ENCODE measurements around the gene MTOR.

DNA sequence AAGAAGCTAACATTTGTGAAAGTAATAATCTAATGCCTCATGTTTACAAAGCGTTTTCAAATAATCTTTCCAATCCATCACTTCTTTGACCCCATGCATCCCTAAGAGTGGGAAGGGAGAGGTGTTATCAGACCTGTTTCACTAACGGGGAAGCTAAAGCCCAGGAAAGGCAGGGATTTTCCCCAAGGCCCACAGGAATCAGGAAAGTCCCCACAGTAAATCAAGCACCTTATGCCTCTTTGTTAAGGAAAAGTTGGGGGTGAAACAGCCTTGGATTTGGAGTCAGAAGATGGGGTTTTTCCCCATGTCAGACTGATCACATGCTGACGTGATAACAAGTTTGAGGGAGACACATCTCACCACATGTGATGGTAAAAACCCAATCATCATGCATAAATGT is 93.1 kb downstream of the MTOR start:
- TF ChIP-seq POLR2A (IDR thresholded peaks at IDR 0.05), result no peak
- TF ChIP-seq, protein P1, sequence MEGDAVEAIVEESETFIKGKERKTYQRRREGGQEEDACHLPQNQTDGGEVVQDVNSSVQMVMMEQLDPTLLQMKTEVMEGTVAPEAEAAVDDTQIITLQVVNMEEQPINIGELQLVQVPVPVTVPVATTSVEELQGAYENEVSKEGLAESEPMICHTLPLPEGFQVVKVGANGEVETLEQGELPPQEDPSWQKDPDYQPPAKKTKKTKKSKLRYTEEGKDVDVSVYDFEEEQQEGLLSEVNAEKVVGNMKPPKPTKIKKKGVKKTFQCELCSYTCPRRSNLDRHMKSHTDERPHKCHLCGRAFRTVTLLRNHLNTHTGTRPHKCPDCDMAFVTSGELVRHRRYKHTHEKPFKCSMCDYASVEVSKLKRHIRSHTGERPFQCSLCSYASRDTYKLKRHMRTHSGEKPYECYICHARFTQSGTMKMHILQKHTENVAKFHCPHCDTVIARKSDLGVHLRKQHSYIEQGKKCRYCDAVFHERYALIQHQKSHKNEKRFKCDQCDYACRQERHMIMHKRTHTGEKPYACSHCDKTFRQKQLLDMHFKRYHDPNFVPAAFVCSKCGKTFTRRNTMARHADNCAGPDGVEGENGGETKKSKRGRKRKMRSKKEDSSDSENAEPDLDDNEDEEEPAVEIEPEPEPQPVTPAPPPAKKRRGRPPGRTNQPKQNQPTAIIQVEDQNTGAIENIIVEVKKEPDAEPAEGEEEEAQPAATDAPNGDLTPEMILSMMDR (IDR thresholded peaks at IDR 0.05), result no peak

Data from thyroid gland (tissue), 4 donors.